Common myeloid progenitor, CD34-positive (primary cell): ENCODE results near the gene IL21R.

Experiments used
- CTCF ChIA-PET: fragments of 350-600 bp; sonication (Branson Sonifier 250); formaldehyde crosslinking; loops from one replicate; lab custom pipeline; 2021; ENCODE audit warnings: antibody characterized with exemption; lab: Charles Lee
- POLR2A ChIA-PET: fragments of 350-600 bp; sonication (Branson Sonifier 250); formaldehyde crosslinking; loops from one replicate; lab custom pipeline; 2021; ENCODE audit warnings: antibody characterized with exemption; lab: Charles Lee
- DNase-seq, 3 donors: peaks; one replicate each; pipeline versions ENCODE4 v3.0.0 to v3.0.0-alpha.2; 2013
- H3K27ac ChIP-seq, 2 experiments: 1 replicate in 1 of 2; 2 replicates in 1 of 2; pipeline ENCODE4 v1.7.0; 2013; ENCODE audit warnings: inconsistent platforms in 2 of 2, low read length in 2 of 2, mild to moderate bottlenecking in 2 of 2, low read depth in 1 of 2, moderate library complexity in 1 of 2; ENCODE audit not compliant: severe bottlenecking in 2 of 2, insufficient read depth in 1 of 2, poor library complexity in 1 of 2
- H3K27me3 ChIP-seq, 5 experiments: replicated peaks in 2 of 5; 1 replicate in 3 of 5; 2 replicates in 2 of 5; pipeline versions ENCODE4 v1.6.1 to v1.7.0; 2013; ENCODE audit warnings: low read length in 4 of 5, mild to moderate bottlenecking in 2 of 5, moderate library complexity in 2 of 5, inconsistent platforms in 1 of 5; ENCODE audit not compliant: insufficient read depth in 5 of 5, control insufficient read depth in 4 of 5
- H3K36me3 ChIP-seq, 4 experiments: 1 replicate in 2 of 4; 2 replicates in 2 of 4; pipeline versions ENCODE4 v1.6.1 to v1.7.0; 2013; ENCODE audit warnings: low read length in 3 of 4, control low read depth in 1 of 4, mild to moderate bottlenecking in 1 of 4; ENCODE audit not compliant: control insufficient read depth in 4 of 4, insufficient read depth in 4 of 4
- H3K4me1 ChIP-seq, 4 experiments: 1 replicate in 3 of 4; 2 replicates in 1 of 4; pipeline versions ENCODE4 v1.6.1 to v1.7.1; 2013; ENCODE audit warnings: low read length in 3 of 4, mild to moderate bottlenecking in 3 of 4, control low read depth in 1 of 4, inconsistent platforms in 1 of 4, moderate library complexity in 1 of 4; ENCODE audit not compliant: control insufficient read depth in 4 of 4, insufficient read depth in 4 of 4; ENCODE audit errors: control extremely low read depth in 1 of 4
- H3K4me3 ChIP-seq, 7 experiments: 1 replicate in 4 of 7; 2 replicates in 3 of 7; pipeline versions ENCODE4 v1.5.1 to v1.7.0; 2013; ENCODE audit warnings: mild to moderate bottlenecking in 7 of 7, low read length in 6 of 7, moderate library complexity in 6 of 7, inconsistent platforms in 2 of 7, low read depth in 2 of 7, control low read depth in 1 of 7; ENCODE audit not compliant: insufficient read depth in 4 of 7, control insufficient read depth in 1 of 7; ENCODE audit errors: extremely low read depth in 1 of 7
- H3K9me3 ChIP-seq, 5 experiments: 1 replicate in 4 of 5; 2 replicates in 1 of 5; pipeline versions ENCODE4 v1.6.1 to v1.7.1; 2013; ENCODE audit warnings: low read length in 4 of 5, mild to moderate bottlenecking in 2 of 5, inconsistent platforms in 1 of 5, low read depth in 1 of 5, moderate library complexity in 1 of 5; ENCODE audit not compliant: control insufficient read depth in 4 of 5, insufficient read depth in 2 of 5; ENCODE audit errors: control extremely low read depth in 1 of 5
- WGBS: methylation state at CpG from one replicate; pipeline ENCODE4 v1.1.5; 2013; ENCODE audit not compliant: insufficient coverage; 5-methylcytosine and 5-hydroxymethylcytosine counted together

The IL21R gene

GRCh38 chr16:27474921-27475320, 72.9 kb downstream of the IL21R start:
- CTCF ChIA-PET, result no interaction called here
- Histone ChIP-seq H3K4me3 (no peak overlapping the region), H3K4me1 (no peaks in the 10 kb centered on the region), H3K9me3 (no peaks in the 10 kb centered on the region), H3K27ac (no peak overlapping the region), H3K36me3 (peaks cover 18 to 89% (median 67%) of the 10 kb centered on the region in 4 experiments), H3K27me3 (no peaks in the 10 kb centered on the region)
- no peak for DNase-seq
- WGBS, result 97% methylated on average over 9 of the region's 9 CpGs
- POLR2A ChIA-PET, result no interaction called here

GRCh38 chr16:27475561-27475960, 73.6 kb downstream of the IL21R start:
- POLR2A ChIA-PET, result no interaction called here
- Histone ChIP-seq H3K9me3 (no peaks in the 10 kb centered on the region), H3K4me1 (no peaks in the 10 kb centered on the region), H3K27me3 (no peaks in the 10 kb centered on the region), H3K4me3 (no peak overlapping the region), H3K27ac (no peak overlapping the region), H3K36me3 (peaks cover 18 to 87% (median 66%) of the 10 kb centered on the region in 4 experiments)
- DNase-seq, result no peak
- WGBS, result 98% methylated on average over 9 of the region's 9 CpGs
- CTCF ChIA-PET, result no interaction called here

DNA sequence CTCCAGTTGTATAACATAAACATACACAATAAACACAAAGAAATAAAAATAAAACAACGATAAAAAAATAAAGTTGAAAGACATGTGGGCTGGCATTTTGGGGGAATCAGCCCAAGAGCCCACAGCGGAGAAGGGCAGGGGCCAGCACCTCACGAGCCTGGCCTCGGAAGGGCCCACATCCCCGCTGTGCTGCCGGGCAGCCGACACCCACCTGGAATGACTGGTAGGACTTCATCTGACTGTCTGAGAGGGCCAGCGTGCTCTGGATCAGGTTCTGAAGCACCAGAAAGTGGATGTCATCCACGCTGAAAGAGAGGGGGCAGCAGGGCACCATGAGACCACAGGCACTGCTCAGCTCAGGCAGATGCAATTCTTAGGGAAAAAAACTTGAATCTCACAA, 74.3 kb downstream of the IL21R start:
- DNase-seq, result no peak
- 100% methylated on average over 9 of the region's 9 CpGs for WGBS
- H3K9me3 ChIP-seq, result no peaks in the 10 kb centered on the region
- no peaks in the 10 kb centered on the region for H3K4me1 ChIP-seq
- ChIA-PET CTCF (no interaction called here), POLR2A (no interaction called here)
- H3K36me3 ChIP-seq, result peaks cover 17 to 87% (median 66%) of the 10 kb centered on the region in 4 experiments
- H3K4me3 ChIP-seq, result no peak overlapping the region
- no peak overlapping the region for H3K27ac ChIP-seq
- H3K27me3 ChIP-seq, result no peaks in the 10 kb centered on the region

GRCh38 chr16:27480761-27481160, 78.8 kb downstream of the IL21R start:
- Histone ChIP-seq H3K4me3 (no peak overlapping the region), H3K27ac (no peak overlapping the region), H3K4me1 (no peaks in the 10 kb centered on the region), H3K36me3 (peaks cover 23 to 90% (median 70%) of the 10 kb centered on the region in 4 experiments), H3K9me3 (no peaks in the 10 kb centered on the region), H3K27me3 (no peaks in the 10 kb centered on the region)
- POLR2A ChIA-PET, result no interaction called here
- CTCF ChIA-PET, result no interaction called here
- 97% methylated on average over 6 of the region's 7 CpGs for WGBS
- DNase-seq, result no peak

DNA sequence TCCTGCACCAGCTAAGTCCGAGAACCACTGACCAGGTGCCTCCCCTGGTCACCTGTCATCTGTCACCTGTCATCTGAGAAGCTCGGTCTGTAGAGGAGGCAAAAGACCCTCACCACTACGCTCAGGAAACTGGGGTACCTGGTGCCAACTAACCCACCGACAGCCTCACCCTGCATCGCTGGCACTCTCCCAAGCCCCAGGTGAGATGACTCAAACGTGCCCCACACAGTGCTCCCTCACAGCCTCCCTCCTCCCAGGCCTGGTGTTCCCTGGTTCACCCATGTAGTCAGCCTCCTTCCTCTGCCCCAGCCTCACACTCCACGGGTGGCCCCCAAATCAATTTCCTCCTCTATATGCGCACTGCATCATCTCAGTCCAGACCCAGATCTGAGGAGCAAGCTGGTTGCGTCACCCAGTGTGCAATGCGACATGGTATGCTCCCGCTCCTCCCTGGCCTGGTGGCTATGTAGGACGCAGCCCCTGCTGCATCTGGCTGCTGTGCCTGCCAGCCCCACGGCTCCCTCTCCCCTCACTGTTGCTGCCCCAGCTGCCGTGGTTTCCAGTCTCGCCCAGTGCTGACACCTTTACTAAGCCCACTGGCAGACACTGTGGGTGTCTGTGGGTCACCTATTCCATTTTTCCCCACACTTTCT, 79.4 kb downstream of the IL21R start:
- H3K27me3 ChIP-seq, result no peaks in the 10 kb centered on the region
- H3K27ac ChIP-seq, result no peak overlapping the region
- CTCF ChIA-PET, result no interaction called here
- 92% methylated on average over 15 of the region's 15 CpGs for WGBS
- H3K9me3 ChIP-seq, result no peaks in the 10 kb centered on the region
- peaks cover 22 to 90% (median 71%) of the 10 kb centered on the region in 4 experiments for H3K36me3 ChIP-seq
- no peaks in the 10 kb centered on the region for H3K4me1 ChIP-seq
- POLR2A ChIA-PET, result no interaction called here
- no peak for DNase-seq
- no peak overlapping the region for H3K4me3 ChIP-seq

DNA sequence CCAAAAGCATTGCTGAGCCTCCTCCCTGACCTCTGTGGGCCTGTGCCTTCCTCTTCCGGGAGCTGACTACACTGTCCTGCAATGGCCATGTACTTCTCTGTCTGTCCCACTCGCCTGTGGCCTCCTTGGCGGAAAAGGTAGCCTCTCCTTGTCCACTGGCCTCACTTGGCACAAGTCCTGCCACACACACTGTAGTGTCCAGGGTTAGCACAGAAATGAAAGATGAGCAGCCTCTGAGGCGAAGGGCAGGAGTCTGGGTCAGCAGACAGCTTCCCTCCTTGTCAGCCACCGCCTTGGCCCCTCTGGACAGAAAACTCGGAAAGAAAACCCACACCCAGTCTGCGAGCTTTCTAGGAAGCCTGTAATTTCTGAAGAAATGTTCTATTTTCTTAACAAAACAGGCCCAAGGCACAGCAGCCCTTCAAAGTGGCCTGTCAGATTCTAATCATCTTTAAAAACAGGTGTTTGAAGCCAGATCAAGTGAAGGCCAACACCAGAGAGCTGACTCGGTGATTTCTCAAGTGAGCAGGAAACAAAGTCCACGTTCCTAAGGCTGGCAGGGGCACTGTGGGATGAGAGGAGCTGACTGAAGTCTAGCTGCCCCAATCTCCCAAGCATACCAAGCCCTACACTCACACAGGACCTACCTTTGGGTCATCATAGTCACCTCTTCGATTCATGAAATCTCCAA, 80.6 kb downstream of the IL21R start:
- POLR2A ChIA-PET, result no interaction called here
- CTCF ChIA-PET, result no interaction called here
- 93% methylated on average over 9 of the region's 10 CpGs for WGBS

DNA sequence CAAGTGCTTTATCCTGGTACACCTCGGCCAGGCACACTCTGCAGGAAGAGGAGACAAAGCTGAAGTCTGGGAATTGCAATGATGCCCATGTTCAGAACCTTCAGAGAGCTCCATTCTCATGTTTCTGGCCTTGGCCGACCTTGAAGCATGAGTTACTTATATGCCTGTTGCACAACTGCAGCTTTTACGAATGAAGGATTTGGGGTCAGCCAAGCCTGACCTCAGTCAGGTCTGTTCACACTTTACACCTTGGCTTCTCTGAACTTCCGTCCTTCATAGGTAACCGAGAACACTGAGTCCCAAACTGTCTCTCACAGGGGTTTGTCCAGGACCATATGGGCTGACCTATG, 81.1 kb downstream of the IL21R start:
- H3K4me1 ChIP-seq, result no peaks in the 10 kb centered on the region
- peaks cover 18 to 90% (median 77%) of the 10 kb centered on the region in 4 experiments for H3K36me3 ChIP-seq
- no peak overlapping the region for H3K27ac ChIP-seq
- DNase-seq, result no peak
- 100% methylated on average over 5 of the region's 5 CpGs for WGBS
- H3K4me3 ChIP-seq, result no peak overlapping the region
- ChIA-PET POLR2A (no interaction called here), CTCF (no interaction called here)
- H3K27me3 ChIP-seq, result no peaks in the 10 kb centered on the region
- H3K9me3 ChIP-seq, result no peaks in the 10 kb centered on the region

More for the DNA sequence above, 80.6 kb downstream of the IL21R start:
- H3K4me1 ChIP-seq, result no peaks in the 10 kb centered on the region
- peaks cover 21 to 88% (median 74%) of the 10 kb centered on the region in 4 experiments for H3K36me3 ChIP-seq
- DNase-seq, result no peak
- H3K9me3 ChIP-seq, result no peaks in the 10 kb centered on the region
- no peaks in the 10 kb centered on the region for H3K27me3 ChIP-seq
- H3K27ac ChIP-seq, result no peak overlapping the region
- H3K4me3 ChIP-seq, result no peak overlapping the region
